Upper lobe of left lung (tissue), 6 donors: ENCODE results near the gene FDXACB1. TPM values are rescaled to one million over a fixed set of nuclear protein-coding genes. Genes with fewer than 3 reads are reported as not detected.
A peak's percentile ranks its signal among the peaks of the same experiment; 100 is the strongest.

Experiments used
- ATAC-seq, 2 donors: fragments of 200-7000 bp; cut with Tn5 transposase; one replicate each; pipeline ENCODE4 v1.9.1; 2022; ENCODE audit warnings: mild to moderate bottlenecking in 2 of 2, moderate library complexity in 2 of 2; ENCODE audit not compliant: low FRiP score in 2 of 2
- DNase-seq, 2 donors: peaks; one replicate each; pipeline ENCODE4 v3.0.0-alpha.2; 2019 to 2020
- H3K27ac ChIP-seq, 4 donors: fragments of 200-600 bp; sonication (generic); one replicate each; pipeline ENCODE4 v1.5.1; 2016 to 2019
- H3K27me3 ChIP-seq, 4 donors: fragments of 200-600 bp; sonication (generic); one replicate each; pipeline ENCODE4 v1.5.1; 2017 to 2019
- H3K36me3 ChIP-seq, 4 donors: fragments of 200-600 bp; sonication (generic); one replicate each; pipeline ENCODE4 v1.5.1; 2016 to 2019
- H3K4me1 ChIP-seq, 4 donors: fragments of 200-600 bp; sonication (generic); one replicate each; pipeline ENCODE4 v1.5.1; 2018 to 2019
- H3K4me3 ChIP-seq, 4 donors: fragments of 200-600 bp; sonication (generic); one replicate each; pipeline ENCODE4 v1.5.1; 2017 to 2019; ENCODE audit warnings: mild to moderate bottlenecking in 2 of 4, moderate library complexity in 1 of 4
- H3K9me3 ChIP-seq, 4 donors: fragments of 200-600 bp; sonication (generic); one replicate each; pipeline ENCODE4 v1.5.1; 2018 to 2019
- EP300 ChIP-seq, 4 donors: sonication (generic); formaldehyde crosslinking; IDR thresholded peaks; one replicate each; pipeline ENCODE4 v1.5.1; 2017; ENCODE audit warnings: antibody characterized with exemption in 4 of 4, control low read depth in 2 of 4
- POLR2A ChIP-seq, 4 donors: fragments of 450-650 bp; IDR thresholded peaks; one replicate each; pipeline ENCODE4 v1.5.1; 2016 to 2017; ENCODE audit warnings: antibody characterized with exemption in 4 of 4, mild to moderate bottlenecking in 2 of 4
- POLR2AphosphoS5 ChIP-seq, 2 donors: sonication (generic); formaldehyde crosslinking; IDR thresholded peaks; one replicate each; pipeline ENCODE4 v1.5.1; 2017; ENCODE audit warnings: antibody characterized with exemption in 2 of 2
- WGBS, 2 donors: methylation state at CpG; one replicate each; pipeline ENCODE4 v1.1.5; 2017 to 2018; 5-methylcytosine and 5-hydroxymethylcytosine counted together
- total RNA-seq, 6 donors: library from RNA; depleted of rRNA in 4 of 6; stranded (reverse); fragments of >200 nt in 4 of 6; gene quantifications; one replicate each; pipeline versions ENCODE4 v1.1.0 to v1.2.1, GENCODE V29; 2016 to 2021
- TF ChIP-seq, protein P1 (sequence below), 6 experiments: fragments of 450-650 bp in 4 of 6; fragments of 200-600 bp in 2 of 6; sonication (generic) in 2 of 6; IDR thresholded peaks; one replicate each; pipeline ENCODE4 v1.5.1; 2016 to 2019; ENCODE audit warnings: antibody characterized with exemption in 6 of 6
- donor health status: DM: no; HTN: no; CAD: no; lungs with moderate emphysema.
- donor health status: DM: no; HTN: yes; CAD: no; lungs with severe emphysema.

FDXACB1 gene
- total RNA-seq, 6 donors from 2014 or later, result 0.44 to 5.2 (median 2.6) TPM

DNA sequence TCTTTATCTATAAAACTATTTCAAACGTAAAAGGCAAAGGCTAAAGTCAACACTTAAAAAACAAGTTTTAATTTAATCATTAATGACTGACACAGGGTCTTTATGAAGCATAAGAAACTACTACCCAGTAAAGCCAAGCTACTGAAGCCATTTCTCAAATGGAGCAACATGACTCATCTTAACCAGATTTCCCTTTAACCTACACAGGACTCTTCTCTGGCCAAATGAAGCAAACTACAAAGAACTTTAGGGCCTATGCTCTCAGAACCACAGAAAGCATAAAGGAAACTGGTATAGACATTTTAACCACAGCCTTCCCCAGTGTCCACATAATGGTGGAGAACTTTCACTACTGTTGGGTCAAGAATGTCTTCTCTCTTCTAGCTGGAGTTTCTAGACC is 42.2 kb downstream of the FDXACB1 start:
- peaks cover 0 to 50% (median 8%) of the 10 kb centered on the region in 4 donors for H3K36me3 ChIP-seq
- TF ChIP-seq, protein P1, sequence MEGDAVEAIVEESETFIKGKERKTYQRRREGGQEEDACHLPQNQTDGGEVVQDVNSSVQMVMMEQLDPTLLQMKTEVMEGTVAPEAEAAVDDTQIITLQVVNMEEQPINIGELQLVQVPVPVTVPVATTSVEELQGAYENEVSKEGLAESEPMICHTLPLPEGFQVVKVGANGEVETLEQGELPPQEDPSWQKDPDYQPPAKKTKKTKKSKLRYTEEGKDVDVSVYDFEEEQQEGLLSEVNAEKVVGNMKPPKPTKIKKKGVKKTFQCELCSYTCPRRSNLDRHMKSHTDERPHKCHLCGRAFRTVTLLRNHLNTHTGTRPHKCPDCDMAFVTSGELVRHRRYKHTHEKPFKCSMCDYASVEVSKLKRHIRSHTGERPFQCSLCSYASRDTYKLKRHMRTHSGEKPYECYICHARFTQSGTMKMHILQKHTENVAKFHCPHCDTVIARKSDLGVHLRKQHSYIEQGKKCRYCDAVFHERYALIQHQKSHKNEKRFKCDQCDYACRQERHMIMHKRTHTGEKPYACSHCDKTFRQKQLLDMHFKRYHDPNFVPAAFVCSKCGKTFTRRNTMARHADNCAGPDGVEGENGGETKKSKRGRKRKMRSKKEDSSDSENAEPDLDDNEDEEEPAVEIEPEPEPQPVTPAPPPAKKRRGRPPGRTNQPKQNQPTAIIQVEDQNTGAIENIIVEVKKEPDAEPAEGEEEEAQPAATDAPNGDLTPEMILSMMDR (IDR thresholded peaks at IDR 0.05), result no peak
- TF ChIP-seq POLR2AphosphoS5 (IDR thresholded peaks at IDR 0.05), result no peak
- TF ChIP-seq EP300 (IDR thresholded peaks at IDR 0.05), result no peak
- H3K27me3 ChIP-seq, result no peaks in the 10 kb centered on the region
- peaks cover 3 to 15% (median 10%) of the 10 kb centered on the region in 4 donors for H3K4me1 ChIP-seq
- ATAC-seq, result peak in 1 of 2 donors; percentile 45
- 67 to 77% methylated on average over 1 of the region's 1 CpG for WGBS, 2 donors
- no peaks in the 10 kb centered on the region for H3K9me3 ChIP-seq
- peak overlapping the region in 3 of 4 donors; percentile 13 to 58 (median 40) for H3K27ac ChIP-seq
- H3K4me3 ChIP-seq, result no peak overlapping the region
- DNase-seq, result no peak

GRCh38 chr11:111836162-111836561 is 42.8 kb downstream of the FDXACB1 start:
- ATAC-seq, result no peak
- H3K36me3 ChIP-seq, result peaks cover 0 to 53% (median 8%) of the 10 kb centered on the region in 4 donors
- no peak for DNase-seq
- H3K27ac ChIP-seq, result no peak overlapping the region
- TF ChIP-seq, protein P1 (IDR thresholded peaks at IDR 0.05), result no peak
- TF ChIP-seq POLR2A (IDR thresholded peaks at IDR 0.05) (no peak), POLR2AphosphoS5 (IDR thresholded peaks at IDR 0.05) (no peak)
- H3K4me3 ChIP-seq, result no peak overlapping the region
- WGBS, 2 donors, result 75 to 77% methylated on average over 1 of the region's 1 CpG
- no peaks in the 10 kb centered on the region for H3K27me3 ChIP-seq
- H3K4me1 ChIP-seq, result peaks cover 2 to 14% (median 7%) of the 10 kb centered on the region in 4 donors
- H3K9me3 ChIP-seq, result no peaks in the 10 kb centered on the region

DNA sequence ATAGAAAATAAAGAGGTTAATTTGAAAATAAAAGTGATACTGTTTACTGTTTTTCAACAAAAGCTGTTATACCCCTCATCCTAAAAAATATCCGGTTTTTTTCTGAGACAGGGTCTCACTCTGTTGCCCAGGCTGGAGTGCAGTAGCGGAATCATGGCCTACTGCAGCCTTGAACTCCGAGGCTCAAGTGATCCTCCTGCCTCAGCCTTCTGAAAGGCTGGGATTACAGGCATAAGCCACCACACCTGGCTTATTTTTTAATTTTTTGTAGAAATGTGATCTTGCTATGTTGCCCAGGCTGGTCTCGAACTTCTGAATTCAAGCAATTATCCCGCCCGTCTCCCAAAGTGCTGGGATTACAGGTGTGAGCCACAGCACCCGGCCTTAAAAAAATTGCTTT is 43.3 kb downstream of the FDXACB1 start:
- WGBS, 2 donors, result 97% methylated on average over 7 of the region's 7 CpGs
- Histone ChIP-seq H3K27me3 (no peaks in the 10 kb centered on the region), H3K4me3 (no peak overlapping the region), H3K4me1 (peaks cover 0 to 12% (median 6%) of the 10 kb centered on the region in 4 donors), H3K36me3 (peaks cover 0 to 58% (median 8%) of the 10 kb centered on the region in 4 donors), H3K9me3 (no peaks in the 10 kb centered on the region), H3K27ac (no peak overlapping the region)
- DNase-seq (no peak), ATAC-seq (no peak)
- no peak for TF ChIP-seq POLR2AphosphoS5 (IDR thresholded peaks at IDR 0.05)
- TF ChIP-seq EP300 (IDR thresholded peaks at IDR 0.05), result no peak
- TF ChIP-seq, protein P1 (IDR thresholded peaks at IDR 0.05), result no peak
- TF ChIP-seq POLR2A (IDR thresholded peaks at IDR 0.05), result no peak

DNA sequence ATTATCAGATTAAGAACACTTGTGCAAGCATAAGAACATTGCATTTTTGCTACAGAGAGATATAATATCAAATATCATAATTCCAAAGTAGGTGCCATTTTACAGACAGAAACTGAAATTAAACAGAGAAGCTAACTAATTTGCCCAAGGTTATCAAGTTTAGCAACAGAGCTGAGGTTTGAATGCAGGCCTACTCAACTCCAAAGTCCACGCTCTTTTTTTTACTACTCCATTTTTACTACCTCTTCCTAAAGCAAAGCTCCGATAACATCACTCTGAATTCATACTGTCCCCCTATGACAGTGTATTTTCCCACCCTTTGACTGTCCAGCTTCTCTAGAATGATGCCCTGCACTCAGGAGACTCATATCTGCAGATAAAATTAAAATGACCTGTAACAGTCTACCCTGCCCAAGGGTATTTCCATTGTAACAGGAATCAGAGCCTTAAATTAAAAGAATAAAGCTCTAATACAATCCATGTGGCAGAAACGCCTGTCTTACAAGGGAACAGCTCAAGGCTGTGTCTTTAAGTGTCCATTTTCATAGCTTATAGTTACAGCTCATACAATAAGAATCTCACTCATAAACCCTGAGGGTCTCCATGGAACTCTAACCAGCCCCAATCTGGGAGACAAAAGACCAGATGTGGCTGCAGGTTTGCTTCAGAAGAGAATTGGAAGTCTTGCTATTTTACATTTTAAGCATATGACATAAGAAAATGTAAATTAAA is 44.4 kb downstream of the FDXACB1 start:
- H3K4me3 ChIP-seq, result no peak overlapping the region
- H3K9me3 ChIP-seq, result no peaks in the 10 kb centered on the region
- no peak for ATAC-seq
- no peak for DNase-seq
- no peaks in the 10 kb centered on the region for H3K27me3 ChIP-seq
- WGBS, 2 donors, result 92% methylated on average over 3 of the region's 3 CpGs
- H3K27ac ChIP-seq, result no peak overlapping the region
- TF ChIP-seq POLR2AphosphoS5 (IDR thresholded peaks at IDR 0.05) (no peak), POLR2A (IDR thresholded peaks at IDR 0.05) (no peak), EP300 (IDR thresholded peaks at IDR 0.05) (no peak)
- TF ChIP-seq, protein P1 (IDR thresholded peaks at IDR 0.05), result no peak
- peaks cover 0 to 60% (median 8%) of the 10 kb centered on the region in 4 donors for H3K36me3 ChIP-seq
- H3K4me1 ChIP-seq, result peaks cover 0 to 12% (median 3%) of the 10 kb centered on the region in 4 donors

DNA sequence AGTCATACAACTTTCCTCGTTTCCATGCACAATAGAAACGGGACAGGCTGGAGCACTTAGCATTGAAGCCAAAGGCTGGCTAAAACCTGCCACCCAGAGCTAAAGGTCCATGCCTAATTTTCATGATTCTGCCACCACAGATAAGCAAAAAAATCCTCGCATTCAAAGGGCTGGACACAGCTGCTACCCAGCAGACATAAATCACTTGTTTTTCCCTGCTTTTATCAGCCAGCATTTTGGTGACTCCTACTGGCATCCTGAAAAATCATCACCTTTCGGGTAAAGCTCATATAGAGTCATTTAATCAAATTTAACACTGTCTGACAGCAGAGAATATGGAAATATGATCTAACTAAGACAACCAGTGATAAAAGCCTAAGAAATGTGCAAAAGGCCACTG is 45.4 kb downstream of the FDXACB1 start:
- Histone ChIP-seq H3K27ac (no peak overlapping the region), H3K27me3 (no peaks in the 10 kb centered on the region), H3K4me1 (peaks cover 0 to 12% (median 3%) of the 10 kb centered on the region in 4 donors), H3K36me3 (peaks cover 0 to 64% (median 8%) of the 10 kb centered on the region in 4 donors), H3K4me3 (no peak overlapping the region), H3K9me3 (no peaks in the 10 kb centered on the region)
- ATAC-seq (no peak), DNase-seq (no peak)
- WGBS, 2 donors, result 77 to 82% methylated on average over 4 of the region's 4 CpGs
- TF ChIP-seq, protein P1 (IDR thresholded peaks at IDR 0.05), result no peak
- TF ChIP-seq POLR2AphosphoS5 (IDR thresholded peaks at IDR 0.05) (no peak), EP300 (IDR thresholded peaks at IDR 0.05) (no peak), POLR2A (IDR thresholded peaks at IDR 0.05) (no peak)
